Subcutaneous adipose tissue (tissue), 4 donors: ENCODE measurements around the gene ZNF618. TPM values are rescaled to one million over a fixed set of nuclear protein-coding genes. Genes with fewer than 3 reads are reported as not detected.

Experiments used
- total RNA-seq, 4 donors: library from RNA; depleted of rRNA; stranded (reverse); fragments of >200 nt; gene quantifications; one replicate each; pipeline ENCODE4 v1.1.0, GENCODE V29; 2016
- TF ChIP-seq, protein P1 (sequence below): fragments of 450-650 bp; IDR thresholded peaks from one replicate; pipeline ENCODE4 v1.5.1; 2016; ENCODE audit warnings: low read depth, mild to moderate bottlenecking, control low read depth, antibody characterized with exemption, moderate library complexity

ZNF618 gene
- total RNA-seq, 4 donors from 2014 or later: 3.7 to 7.7 (median 4.4) TPM

DNA sequence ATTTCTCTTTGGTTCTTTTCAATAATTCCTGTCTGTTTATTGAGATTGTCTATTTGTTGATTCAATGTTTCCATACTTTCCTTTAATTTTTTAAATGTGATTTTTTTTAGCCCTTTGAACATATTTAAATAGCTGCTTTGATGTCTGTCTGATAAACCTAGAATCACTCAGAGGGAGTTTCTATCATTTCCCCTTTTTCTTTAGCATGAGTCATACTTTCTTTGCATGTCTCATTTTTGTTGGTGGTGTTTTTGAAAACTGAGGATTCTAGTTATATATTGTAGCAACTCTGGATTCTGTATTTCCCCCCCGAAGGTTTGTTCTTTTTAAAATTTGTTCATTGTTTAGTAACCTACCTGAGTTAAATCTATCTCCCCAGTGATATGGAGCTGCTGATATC is 24.2 kb upstream of the ZNF618 start:
- TF ChIP-seq, protein P1, sequence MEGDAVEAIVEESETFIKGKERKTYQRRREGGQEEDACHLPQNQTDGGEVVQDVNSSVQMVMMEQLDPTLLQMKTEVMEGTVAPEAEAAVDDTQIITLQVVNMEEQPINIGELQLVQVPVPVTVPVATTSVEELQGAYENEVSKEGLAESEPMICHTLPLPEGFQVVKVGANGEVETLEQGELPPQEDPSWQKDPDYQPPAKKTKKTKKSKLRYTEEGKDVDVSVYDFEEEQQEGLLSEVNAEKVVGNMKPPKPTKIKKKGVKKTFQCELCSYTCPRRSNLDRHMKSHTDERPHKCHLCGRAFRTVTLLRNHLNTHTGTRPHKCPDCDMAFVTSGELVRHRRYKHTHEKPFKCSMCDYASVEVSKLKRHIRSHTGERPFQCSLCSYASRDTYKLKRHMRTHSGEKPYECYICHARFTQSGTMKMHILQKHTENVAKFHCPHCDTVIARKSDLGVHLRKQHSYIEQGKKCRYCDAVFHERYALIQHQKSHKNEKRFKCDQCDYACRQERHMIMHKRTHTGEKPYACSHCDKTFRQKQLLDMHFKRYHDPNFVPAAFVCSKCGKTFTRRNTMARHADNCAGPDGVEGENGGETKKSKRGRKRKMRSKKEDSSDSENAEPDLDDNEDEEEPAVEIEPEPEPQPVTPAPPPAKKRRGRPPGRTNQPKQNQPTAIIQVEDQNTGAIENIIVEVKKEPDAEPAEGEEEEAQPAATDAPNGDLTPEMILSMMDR: no peak

DNA sequence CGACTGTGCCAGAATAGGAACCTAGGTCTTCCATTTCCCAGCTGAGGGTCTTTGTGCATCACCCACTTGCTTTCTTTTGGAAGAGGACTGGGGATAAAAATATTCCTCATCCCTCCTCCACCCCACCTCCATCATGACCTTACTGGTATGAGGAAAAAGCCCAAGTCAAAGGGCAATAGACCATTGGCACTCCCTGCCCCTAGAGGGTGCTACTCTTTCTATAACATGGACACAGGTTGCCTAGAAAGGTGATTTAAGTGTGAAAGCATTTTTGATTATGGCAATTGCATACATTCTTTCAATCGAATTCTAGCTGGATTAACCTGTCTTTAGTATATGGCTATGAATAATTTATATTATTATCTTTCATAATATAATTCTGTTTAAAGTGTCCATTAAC is 22.8 kb upstream of the ZNF618 start:
- TF ChIP-seq, protein P1: no peak

DNA sequence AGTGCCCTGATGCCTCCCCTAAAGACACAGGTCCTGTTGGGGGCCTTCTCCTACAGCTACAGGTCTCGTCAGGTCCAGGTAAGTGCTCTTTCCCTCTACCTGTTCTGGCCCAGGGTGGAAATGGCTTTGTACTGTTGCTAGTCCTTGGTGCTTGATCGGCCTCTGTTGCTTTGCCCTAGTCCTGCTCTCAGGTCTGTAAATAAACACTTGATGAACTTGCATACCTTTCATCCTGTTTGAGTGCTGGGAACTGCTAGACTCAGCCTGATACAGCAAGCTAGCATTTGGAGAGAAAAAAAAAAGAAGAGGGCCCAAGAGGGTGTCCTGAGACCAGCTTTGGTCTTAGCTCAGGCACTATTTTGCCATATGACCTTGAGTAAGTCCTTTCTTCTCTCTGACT is 21.8 kb upstream of the ZNF618 start:
- TF ChIP-seq, protein P1: no peak

DNA sequence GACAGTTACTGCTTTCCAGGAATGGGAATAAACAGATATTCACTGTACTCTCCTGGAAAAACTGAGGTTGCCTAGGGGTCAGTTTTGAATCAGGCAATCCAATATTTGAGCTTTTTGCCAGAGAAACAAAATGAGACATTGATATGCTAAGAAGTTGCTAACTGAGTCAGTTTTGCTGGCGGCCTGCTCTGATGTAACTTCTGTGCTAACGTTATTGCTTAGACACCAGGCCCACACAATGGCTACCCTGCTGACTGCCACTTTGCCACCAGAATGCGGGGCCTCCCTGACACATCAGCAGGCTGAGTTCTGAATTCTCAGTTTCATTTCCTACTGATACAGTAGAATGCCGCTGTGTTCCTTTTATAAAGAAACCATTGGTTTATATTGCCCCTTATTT is 18.2 kb upstream of the ZNF618 start:
- TF ChIP-seq, protein P1: no peak

DNA sequence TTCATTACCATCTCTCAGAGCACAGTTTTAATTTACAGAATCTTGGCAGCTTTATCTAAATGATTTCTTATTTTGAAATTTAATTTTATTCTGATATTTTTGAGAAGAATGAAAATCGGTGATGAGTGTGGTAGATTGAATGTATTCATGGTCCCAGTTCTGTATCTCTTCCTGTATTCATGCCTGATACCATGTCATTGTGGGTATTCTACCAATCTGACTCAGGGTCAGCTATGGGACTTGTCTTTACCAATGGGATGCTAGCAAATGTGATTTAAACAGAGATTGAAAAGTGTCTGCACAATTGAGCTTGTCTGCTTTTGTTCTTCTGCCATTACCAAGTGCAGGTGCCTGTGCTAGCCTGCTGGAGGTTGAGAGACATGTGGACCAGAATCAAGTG is 17.8 kb upstream of the ZNF618 start:
- TF ChIP-seq, protein P1: no peak

DNA sequence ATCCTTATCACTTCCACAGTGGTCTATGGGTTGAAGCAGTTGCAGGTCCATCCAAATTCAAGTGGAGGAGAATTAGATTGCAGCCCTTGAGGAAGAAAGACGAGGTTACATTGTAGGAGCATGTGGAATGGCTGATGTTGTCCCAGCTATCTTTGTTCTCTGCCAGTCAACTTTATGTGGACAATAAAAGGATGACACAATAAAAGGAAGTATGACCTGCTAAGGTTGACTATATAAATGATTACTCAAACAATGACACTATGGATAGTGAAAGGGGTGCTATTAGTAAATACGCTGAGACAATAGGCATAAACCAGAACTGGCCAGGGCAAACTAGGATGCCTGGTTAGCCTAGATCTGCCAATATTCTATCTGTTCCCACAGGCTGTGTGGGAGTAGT is 12.8 kb upstream of the ZNF618 start:
- TF ChIP-seq, protein P1: no peak

DNA sequence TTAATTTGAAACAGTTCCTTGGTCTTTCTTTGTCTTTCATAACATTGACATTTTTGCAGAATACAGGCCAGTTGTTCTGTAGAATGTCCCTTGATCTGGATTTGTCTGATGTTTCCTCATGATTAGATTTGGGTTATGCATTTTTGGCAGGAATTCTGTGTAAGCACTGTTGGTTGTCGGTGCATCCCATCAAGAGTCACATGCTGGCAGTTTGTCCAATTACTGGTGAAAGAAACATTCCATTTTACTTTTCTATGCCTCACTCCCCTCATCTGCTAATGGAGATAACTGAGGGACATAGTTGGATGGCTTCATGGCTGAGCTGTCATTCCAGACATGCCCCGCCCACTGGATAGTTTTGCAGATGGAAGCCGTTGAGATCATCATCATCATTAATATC is 7.6 kb upstream of the ZNF618 start:
- TF ChIP-seq, protein P1: no peak
